Peyer's patch (tissue), 4 donors: ENCODE measurements around the gene BAD. TPM values are rescaled to one million over a fixed set of nuclear protein-coding genes. Genes with fewer than 3 reads are reported as not detected.

Source experiments
- DNase-seq, 3 donors: peaks; one replicate each; pipeline ENCODE4 v3.0.0-alpha.2; 2017 to 2019
- H3K27ac ChIP-seq, 4 donors: fragments of 200-600 bp; sonication (generic); one replicate each; pipeline ENCODE4 v1.5.1; 2016 to 2019
- H3K27me3 ChIP-seq, 2 donors: fragments of 200-600 bp; sonication (generic); one replicate each; pipeline ENCODE4 v1.5.1; 2019
- H3K36me3 ChIP-seq, 3 donors: fragments of 200-600 bp; sonication (generic); one replicate each; pipeline ENCODE4 v1.5.1; 2016 to 2019
- H3K4me1 ChIP-seq, 4 donors: fragments of 200-600 bp; sonication (generic); one replicate each; pipeline ENCODE4 v1.5.1; 2016 to 2019
- H3K4me3 ChIP-seq, 4 donors: fragments of 200-600 bp; sonication (generic); 1 replicate in 3 of 4; 2 replicates in 1 of 4; pipeline ENCODE4 v1.5.1; 2016 to 2019; ENCODE audit warnings: mild to moderate bottlenecking in 1 of 4
- H3K9me3 ChIP-seq, 4 donors: fragments of 200-600 bp; sonication (generic); one replicate each; pipeline ENCODE4 v1.5.1; 2016 to 2019; ENCODE audit warnings: mild to moderate bottlenecking in 1 of 4
- POLR2A ChIP-seq, 2 donors: fragments of 450-650 bp; IDR thresholded peaks; one replicate each; pipeline ENCODE4 v1.5.1; 2017; ENCODE audit warnings: antibody characterized with exemption in 2 of 2, mild to moderate bottlenecking in 2 of 2, moderate library complexity in 2 of 2
- total RNA-seq, 4 donors: library from RNA; depleted of rRNA; stranded (reverse); fragments of >200 nt; gene quantifications; one replicate each; pipeline ENCODE4 v1.1.0, GENCODE V29; 2016
- TF ChIP-seq, protein P1 (sequence below), 6 experiments: fragments of 450-650 bp in 4 of 6; fragments of 200-600 bp in 2 of 6; sonication (generic) in 1 of 6; IDR thresholded peaks; one replicate each; pipeline ENCODE4 v1.5.1; 2017 to 2019; ENCODE audit warnings: antibody characterized with exemption in 6 of 6, mild to moderate bottlenecking in 3 of 6, moderate library complexity in 1 of 6

The BAD gene
- total RNA-seq, result 10 to 100 TPM; 57.4 to 91.8 (median 63.7) TPM

DNA sequence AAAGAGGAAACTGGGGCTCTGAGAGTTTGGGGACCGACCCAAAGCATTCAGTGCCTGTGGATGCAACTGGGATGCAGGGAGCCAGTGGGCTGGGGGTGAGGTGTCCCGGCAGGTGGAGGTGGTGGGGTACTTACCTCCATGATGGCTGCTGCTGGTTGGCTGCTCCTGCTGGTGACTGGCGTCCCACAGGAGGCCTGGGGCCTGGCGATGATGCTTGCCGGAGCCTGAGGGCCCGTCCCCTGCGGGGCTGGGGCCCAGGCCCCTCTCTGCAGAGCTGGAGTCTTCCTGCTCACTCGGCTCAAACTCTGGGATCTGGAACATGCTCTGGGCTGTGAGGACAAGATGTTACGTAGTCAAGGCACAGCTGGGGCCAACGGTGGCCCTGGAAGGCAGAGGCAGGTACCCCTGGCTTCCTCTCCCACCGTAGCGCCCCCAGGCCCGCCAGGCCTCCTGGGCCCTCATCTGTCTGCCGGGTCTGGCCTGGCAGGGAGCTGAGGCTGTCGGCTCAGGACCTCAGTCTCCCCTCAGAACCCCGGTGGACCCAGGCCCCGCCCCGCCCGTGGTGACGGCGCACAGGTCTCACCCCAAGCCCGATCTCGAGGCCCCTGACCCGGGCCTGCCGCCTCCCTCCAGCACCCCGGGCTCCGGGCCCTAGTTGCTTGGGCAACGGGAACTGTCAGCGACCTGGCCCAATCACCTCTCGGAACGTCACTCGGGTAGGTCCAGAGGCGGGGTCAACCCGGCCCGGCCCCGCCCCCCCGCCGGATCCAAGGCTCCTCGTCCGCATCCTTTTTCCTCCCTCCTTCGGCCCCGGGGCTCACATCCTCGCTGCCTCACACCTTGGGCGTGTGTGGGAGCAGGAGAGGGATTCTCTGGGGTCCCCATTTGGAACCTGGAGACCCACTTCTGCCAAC, at the start of gene BAD:
BAD (minus strand) TSS at position 618 of the 914 bp plus-strand sequence; CDS start at position 321, 297 bp downstream.
- Histone ChIP-seq H3K27me3 (no peaks in the 10 kb centered on the region), H3K4me3 (peak within 1 kb of the TSS; percentile 71 to 97 (median 80)), H3K9me3 (no peaks in the 10 kb centered on the region), H3K27ac (peak within 1 kb of the TSS; percentile 91 to 97 (median 94)), H3K36me3 (peaks cover 0 to 7% (median 0%) of the 10 kb centered on the region in 3 donors), H3K4me1 (peaks cover 3 to 25% (median 12%) of the 10 kb centered on the region in 4 donors)
- TF ChIP-seq, protein P1, sequence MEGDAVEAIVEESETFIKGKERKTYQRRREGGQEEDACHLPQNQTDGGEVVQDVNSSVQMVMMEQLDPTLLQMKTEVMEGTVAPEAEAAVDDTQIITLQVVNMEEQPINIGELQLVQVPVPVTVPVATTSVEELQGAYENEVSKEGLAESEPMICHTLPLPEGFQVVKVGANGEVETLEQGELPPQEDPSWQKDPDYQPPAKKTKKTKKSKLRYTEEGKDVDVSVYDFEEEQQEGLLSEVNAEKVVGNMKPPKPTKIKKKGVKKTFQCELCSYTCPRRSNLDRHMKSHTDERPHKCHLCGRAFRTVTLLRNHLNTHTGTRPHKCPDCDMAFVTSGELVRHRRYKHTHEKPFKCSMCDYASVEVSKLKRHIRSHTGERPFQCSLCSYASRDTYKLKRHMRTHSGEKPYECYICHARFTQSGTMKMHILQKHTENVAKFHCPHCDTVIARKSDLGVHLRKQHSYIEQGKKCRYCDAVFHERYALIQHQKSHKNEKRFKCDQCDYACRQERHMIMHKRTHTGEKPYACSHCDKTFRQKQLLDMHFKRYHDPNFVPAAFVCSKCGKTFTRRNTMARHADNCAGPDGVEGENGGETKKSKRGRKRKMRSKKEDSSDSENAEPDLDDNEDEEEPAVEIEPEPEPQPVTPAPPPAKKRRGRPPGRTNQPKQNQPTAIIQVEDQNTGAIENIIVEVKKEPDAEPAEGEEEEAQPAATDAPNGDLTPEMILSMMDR (IDR thresholded peaks at IDR 0.05), result no peak
- peak in 1 of 2 donors; percentile 84 for TF ChIP-seq POLR2A (IDR thresholded peaks at IDR 0.05)
- DNase-seq, result peak; percentile 96 to 98 (median 98)

- Histone ChIP-seq H3K4me1 (peaks cover 8 to 49% (median 21%) of the 10 kb centered on the region in 4 donors), H3K4me3 (no peak overlapping the region), H3K36me3 (no peaks in the 10 kb centered on the region), H3K27me3 (no peaks in the 10 kb centered on the region), H3K27ac (no peak overlapping the region), H3K9me3 (no peaks in the 10 kb centered on the region)
- no peak for TF ChIP-seq POLR2A (IDR thresholded peaks at IDR 0.05)
- TF ChIP-seq, protein P1 (IDR thresholded peaks at IDR 0.05), result no peak
- DNase-seq, result no peak
These were observed 49.1 kb upstream of the BAD start for GRCh38 chr11:64333556-64333955.

DNA sequence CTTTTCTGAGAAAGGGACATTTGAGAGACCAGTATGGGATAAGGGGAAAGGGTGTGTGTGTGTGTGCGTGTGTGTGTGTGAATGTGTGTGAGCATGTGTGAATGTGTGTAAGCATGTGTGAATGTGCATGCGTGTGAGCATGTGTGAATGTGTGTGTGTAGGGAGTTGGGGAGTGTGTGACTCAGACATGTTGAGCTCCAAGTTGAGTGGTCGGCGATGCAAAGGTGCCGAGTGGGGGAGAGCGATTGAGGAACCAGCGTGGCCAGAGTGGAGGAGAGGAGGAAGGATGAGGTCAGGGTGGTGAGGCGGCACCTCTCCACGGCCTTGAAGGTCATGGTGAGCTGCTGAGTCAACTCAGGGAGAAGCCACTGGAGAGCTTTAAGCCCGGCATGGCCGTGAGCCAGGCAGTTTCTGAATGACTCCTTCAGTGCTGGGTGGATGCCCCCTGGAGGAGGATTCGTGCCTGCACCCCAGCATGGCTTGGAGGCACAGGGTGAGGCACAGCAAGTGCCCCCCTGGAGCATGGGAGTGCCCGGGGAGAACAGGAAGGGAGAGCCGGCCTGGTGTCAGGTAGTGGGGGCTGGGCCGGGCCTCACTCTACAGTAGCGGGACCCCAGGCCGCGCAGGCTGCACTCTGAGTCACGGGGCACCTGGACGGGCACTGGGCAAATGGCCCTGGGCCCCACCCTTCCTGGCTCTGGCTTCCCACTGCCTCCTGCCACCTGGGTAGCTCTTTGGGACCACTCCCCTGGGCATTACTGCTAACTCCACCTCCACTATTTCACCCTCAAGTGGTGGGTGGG, 47.3 kb upstream of the BAD start:
- H3K9me3 ChIP-seq, result no peaks in the 10 kb centered on the region
- peak; percentile 73 to 94 (median 93) for DNase-seq
- no peaks in the 10 kb centered on the region for H3K36me3 ChIP-seq
- H3K27ac ChIP-seq, result peak overlapping the region in 3 of 4 donors; percentile 13 to 63 (median 56)
- H3K27me3 ChIP-seq, result no peaks in the 10 kb centered on the region
- peak overlapping the region in 1 of 4 donors; percentile 17 for H3K4me3 ChIP-seq
- TF ChIP-seq POLR2A (IDR thresholded peaks at IDR 0.05), result no peak
- TF ChIP-seq, protein P1 (IDR thresholded peaks at IDR 0.05), result peak; percentile 20 to 74 (median 60)
- H3K4me1 ChIP-seq, result peaks cover 8 to 49% (median 21%) of the 10 kb centered on the region in 4 donors

GRCh38 chr11:64330888-64331287, 46.4 kb upstream of the BAD start:
- Histone ChIP-seq H3K4me1 (peaks cover 8 to 49% (median 21%) of the 10 kb centered on the region in 4 donors), H3K27me3 (no peaks in the 10 kb centered on the region), H3K36me3 (no peaks in the 10 kb centered on the region), H3K9me3 (no peaks in the 10 kb centered on the region), H3K4me3 (no peak overlapping the region), H3K27ac (peak overlapping the region in 1 of 4 donors; percentile 56)
- no peak for TF ChIP-seq POLR2A (IDR thresholded peaks at IDR 0.05)
- TF ChIP-seq, protein P1 (IDR thresholded peaks at IDR 0.05), result no peak
- peak in 1 of 3 donors; percentile 44 for DNase-seq

- H3K4me1 ChIP-seq, result peaks cover 8 to 35% (median 14%) of the 10 kb centered on the region in 4 donors
- peak in 1 of 3 donors; percentile 48 for DNase-seq
- no peak for TF ChIP-seq POLR2A (IDR thresholded peaks at IDR 0.05)
- TF ChIP-seq, protein P1 (IDR thresholded peaks at IDR 0.05), result no peak
- no peaks in the 10 kb centered on the region for H3K36me3 ChIP-seq
- no peak overlapping the region for H3K4me3 ChIP-seq
- H3K27me3 ChIP-seq, result no peaks in the 10 kb centered on the region
- peak overlapping the region in 1 of 4 donors; percentile 50 for H3K27ac ChIP-seq
- no peaks in the 10 kb centered on the region for H3K9me3 ChIP-seq
These were observed 43.5 kb upstream of the BAD start for GRCh38 chr11:64327993-64328392.
